Measurements from ENCODE around the gene ENO2.

The ENO2 gene

GRCh38 chr12:6948873-6949594 is 34.7 kb downstream of the ENO2 start:
- DNase-seq (ENCODE audit: low read depth): no peak

- DNase-seq (ENCODE audit: low read depth): no peak
Observed at GRCh38 chr12:6950401-6950801, 36.0 kb downstream of the ENO2 start.

GRCh38 chr12:6950811-6951540 is 36.6 kb downstream of the ENO2 start, which contains the start of gene PTPN6:
TSS of gene PTPN6 (plus strand) at chr12:6951356. CDS start at chr12:6951513, 157 bp downstream.
- DNase-seq (ENCODE audit: low read depth): no peak

GRCh38 chr12:6951551-6952120 is 37.3 kb downstream of the ENO2 start:
- DNase-seq (ENCODE audit: low read depth): no peak

GRCh38 chr12:6952121-6952862 is 37.9 kb downstream of the ENO2 start:
- DNase-seq (ENCODE audit: low read depth): no peak

- no peak for DNase-seq (ENCODE audit: low read depth)
Observed at GRCh38 chr12:6952863-6953441, 38.6 kb downstream of the ENO2 start.

- DNase-seq (ENCODE audit: low read depth): no peak
Observed at GRCh38 chr12:6953442-6954315, 39.3 kb downstream of the ENO2 start.

GRCh38 chr12:6954316-6955107 is 40.1 kb downstream of the ENO2 start:
- DNase-seq (ENCODE audit: low read depth): no peak

- no peak for DNase-seq (ENCODE audit: low read depth)
Observed at GRCh38 chr12:6955108-6956020, 41.0 kb downstream of the ENO2 start.

GRCh38 chr12:6956021-6956727 is 41.8 kb downstream of the ENO2 start:
- no peak for DNase-seq (ENCODE audit: low read depth)

GRCh38 chr12:6957151-6957701 is 42.8 kb downstream of the ENO2 start:
- DNase-seq (ENCODE audit: low read depth): no peak

GRCh38 chr12:6957741-6958608 is 43.6 kb downstream of the ENO2 start:
- no peak for DNase-seq (ENCODE audit: low read depth)

GRCh38 chr12:6958609-6959057 is 44.3 kb downstream of the ENO2 start:
- DNase-seq (ENCODE audit: low read depth): no peak

- no peak for DNase-seq (ENCODE audit: low read depth)
Observed at GRCh38 chr12:6959058-6959804, 44.9 kb downstream of the ENO2 start.

- no peak for DNase-seq (ENCODE audit: low read depth)
Observed at GRCh38 chr12:6959805-6960592, 45.6 kb downstream of the ENO2 start.
